CD4-positive, alpha-beta T cell treated with Interleukin-6 at 100 ng/mL for 8 hours (primary cell): ENCODE results near the gene SUGCT.
"Not testable (repeated sequence)": the region's sequence is repeated elsewhere in the genome, so short reads cannot be mapped to it uniquely, and the experiment has no call there.

ENCODE experiments used
- DNase-seq: peaks from one replicate; pipeline ENCODE4 v3.0.0-alpha.2; 2020; ENCODE audit warnings: mixed read lengths, low spot score

SUGCT gene

GRCh38 chr7:40134428-40135316 is at the start of gene SUGCT, which contains the start of gene MPLKIP:
Gene SUGCT, plus strand, starts transcription at chr7:40135005.
Gene MPLKIP, minus strand, starts transcription at chr7:40134622. Its CDS starts 55 bp downstream, at chr7:40134567.
- DNase-seq: peak; percentile 76

- DNase-seq: no peak
Measured at GRCh38 chr7:40092182-40092581, 42.6 kb upstream of the SUGCT start.

- no peak for DNase-seq
Measured at GRCh38 chr7:40093631-40094350, 41.0 kb upstream of the SUGCT start.

GRCh38 chr7:40095230-40095629 is 39.6 kb upstream of the SUGCT start:
- no peak for DNase-seq

- no peak for DNase-seq
Measured at GRCh38 chr7:40095695-40096327, 39.0 kb upstream of the SUGCT start.

GRCh38 chr7:40097728-40098127 is 37.1 kb upstream of the SUGCT start:
- no peak for DNase-seq

- no peak for DNase-seq
Measured at GRCh38 chr7:40098810-40099209, 36.0 kb upstream of the SUGCT start.

GRCh38 chr7:40099837-40100236 is 35.0 kb upstream of the SUGCT start:
- no peak for DNase-seq

GRCh38 chr7:40101201-40101600 is 33.6 kb upstream of the SUGCT start:
- no peak for DNase-seq

GRCh38 chr7:40102897-40103296 is 31.9 kb upstream of the SUGCT start:
- DNase-seq: no peak

GRCh38 chr7:40105879-40106473 is 28.8 kb upstream of the SUGCT start:
- no peak for DNase-seq

- DNase-seq: no peak
Measured at GRCh38 chr7:40115936-40116335, 18.9 kb upstream of the SUGCT start.

- not testable (repeated sequence) for DNase-seq
Measured at GRCh38 chr7:40117199-40117598, 17.6 kb upstream of the SUGCT start.

GRCh38 chr7:40118201-40118600 is 16.6 kb upstream of the SUGCT start:
- not testable (repeated sequence) for DNase-seq

- DNase-seq: no peak
Measured at GRCh38 chr7:40120020-40120419, 14.8 kb upstream of the SUGCT start.

- not testable (repeated sequence) for DNase-seq
Measured at GRCh38 chr7:40122100-40122939, 12.5 kb upstream of the SUGCT start.

- DNase-seq: no peak
Measured at GRCh38 chr7:40122940-40123254, 11.9 kb upstream of the SUGCT start.

GRCh38 chr7:40133561-40134427 is 1.0 kb upstream of the SUGCT start:
- peak; percentile 18 for DNase-seq

- DNase-seq: no peak
Measured at GRCh38 chr7:40135317-40135610, 459 bp downstream of the SUGCT start.

GRCh38 chr7:40137563-40137962 is 2.8 kb downstream of the SUGCT start:
- DNase-seq: no peak

GRCh38 chr7:40138973-40139372 is 4.2 kb downstream of the SUGCT start:
- DNase-seq: no peak
